ENCODE data around the gene PGM3. TPM values are rescaled to one million over a fixed set of nuclear protein-coding genes. Genes with fewer than 3 reads are reported as not detected.

The PGM3 gene
- polyA plus RNA-seq, 4 donors: 31.4 to 59.1 (median 48.1) TPM

DNA sequence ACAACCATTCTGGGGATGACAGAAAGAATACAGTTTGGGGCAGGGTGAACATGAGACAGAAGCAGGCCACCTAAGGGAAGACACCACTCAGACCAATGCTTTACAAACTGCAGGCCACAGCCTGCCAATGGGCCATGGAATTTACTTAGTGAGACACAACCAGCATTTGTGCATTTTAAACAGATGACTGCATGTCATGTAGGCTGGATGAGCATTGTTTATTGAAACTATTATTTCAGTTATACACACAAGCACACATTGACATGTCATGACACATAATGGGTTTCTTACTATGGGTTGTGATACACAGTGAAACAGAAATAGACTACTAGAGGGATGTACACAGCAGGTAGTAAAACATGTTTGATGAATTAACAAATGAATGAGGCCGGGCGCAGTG, 8.0 kb downstream of the PGM3 start:
- DNase-seq (ENCODE audit: low read depth in 4 of 4, low spot score in 2 of 4): no peak

- DNase-seq (ENCODE audit: low read depth in 4 of 4, low spot score in 2 of 4): no peak
These were observed 9.8 kb downstream of the PGM3 start for GRCh38 chr6:83183082-83183828.

GRCh38 chr6:83182114-83182513, 11.0 kb downstream of the PGM3 start:
- DNase-seq (ENCODE audit: low read depth in 4 of 4, low spot score in 2 of 4): no peak

DNA sequence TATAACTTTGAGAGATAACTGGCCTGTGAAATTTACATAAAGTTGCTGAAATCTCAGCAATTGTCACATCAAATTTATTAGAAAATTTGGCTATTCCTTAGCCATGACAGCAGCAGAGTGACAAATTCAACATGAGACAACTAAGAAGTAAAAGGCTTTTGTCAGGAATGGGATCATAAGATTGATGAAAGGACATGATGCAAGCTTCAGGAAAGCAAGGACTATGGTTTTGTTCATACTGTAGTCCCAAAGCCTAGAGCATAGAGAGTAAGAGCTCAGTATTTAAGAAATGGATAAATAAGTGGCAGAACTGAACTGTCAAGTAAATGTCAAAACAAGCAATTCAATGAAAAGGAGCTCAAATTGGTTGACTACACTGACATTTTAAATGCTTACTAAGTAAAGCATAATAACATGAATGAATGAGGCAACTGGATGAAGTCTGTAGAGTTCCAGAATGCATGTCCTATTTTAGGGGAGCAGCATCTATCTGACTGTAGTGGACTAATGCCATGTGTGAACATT, 12.6 kb downstream of the PGM3 start:
- no peak for DNase-seq (ENCODE audit: low read depth in 4 of 4, low spot score in 2 of 4)

DNA sequence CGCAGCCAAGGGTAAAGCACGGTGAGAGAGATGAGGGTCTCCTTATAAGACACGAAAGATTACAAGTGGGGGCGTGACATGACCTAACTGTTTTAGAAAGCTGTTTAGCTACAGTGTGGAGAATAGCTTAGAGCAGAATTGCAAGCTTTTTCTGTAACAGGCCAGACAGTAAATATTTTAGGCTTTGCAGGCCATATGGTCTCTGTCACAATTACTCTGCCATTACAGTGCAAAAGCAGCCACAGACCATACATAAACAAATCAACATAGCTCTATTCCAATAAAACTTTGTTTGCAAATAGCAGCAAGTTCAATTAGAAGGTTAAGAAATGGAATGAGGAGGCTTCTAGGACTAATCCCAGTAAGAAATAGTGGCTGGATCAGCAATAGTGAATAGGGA, 16.8 kb downstream of the PGM3 start:
- peak in 2 of 4 donors; percentile 3 to 31 for DNase-seq (ENCODE audit: low read depth in 4 of 4, low spot score in 2 of 4)

DNA sequence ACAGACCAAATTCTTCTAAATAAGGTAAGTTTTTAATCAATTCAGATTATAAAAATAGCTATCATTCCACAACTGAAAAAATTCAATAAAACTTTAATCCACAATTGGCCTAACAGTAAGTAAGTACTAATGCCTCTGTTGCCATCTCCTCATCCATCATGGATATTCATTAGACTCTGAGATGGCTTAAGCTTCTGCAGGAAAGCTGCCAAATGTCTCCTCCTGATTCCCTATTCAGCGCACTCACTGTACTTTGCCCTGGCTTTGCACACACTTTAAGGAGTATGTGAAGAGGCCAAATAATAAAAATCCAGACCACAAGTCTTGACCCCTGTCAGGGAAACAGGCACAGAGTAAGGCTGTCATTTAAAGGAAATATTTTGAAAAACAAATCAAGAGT, 23.6 kb downstream of the PGM3 start:
- DNase-seq (ENCODE audit: low read depth in 4 of 4, low spot score in 2 of 4): no peak

- no peak for DNase-seq (ENCODE audit: low read depth in 4 of 4, low spot score in 2 of 4)
These were observed 24.0 kb downstream of the PGM3 start for GRCh38 chr6:83169106-83169505.

DNA sequence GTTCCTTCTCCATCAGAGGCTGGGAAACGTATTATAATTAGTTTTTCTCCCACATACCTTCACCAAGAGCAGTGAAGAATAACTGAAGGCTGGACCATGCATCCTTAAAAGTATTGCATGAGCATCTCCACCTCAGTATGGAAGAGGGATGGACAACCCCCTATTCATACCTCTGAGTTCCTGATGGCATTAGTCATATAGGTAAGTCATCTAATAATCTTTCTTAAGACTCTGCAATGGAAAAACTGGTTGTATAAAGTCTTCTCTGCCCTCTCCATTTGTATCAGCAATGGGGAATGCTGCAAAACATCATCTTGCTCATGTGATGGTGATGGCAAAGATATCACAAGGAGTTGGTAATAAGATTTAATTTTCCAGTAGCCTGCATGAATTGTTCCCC, 24.5 kb downstream of the PGM3 start:
- no peak for DNase-seq (ENCODE audit: low read depth in 4 of 4, low spot score in 2 of 4)

- DNase-seq (ENCODE audit: low read depth in 4 of 4, low spot score in 2 of 4): no peak
These were observed 25.3 kb downstream of the PGM3 start for GRCh38 chr6:83167726-83168278.

- no peak for DNase-seq (ENCODE audit: low read depth in 4 of 4, low spot score in 2 of 4)
These were observed 32.9 kb downstream of the PGM3 start for GRCh38 chr6:83160167-83160566.

GRCh38 chr6:83155794-83156193, 37.3 kb downstream of the PGM3 start:
- no peak for DNase-seq (ENCODE audit: low read depth in 4 of 4, low spot score in 2 of 4)

DNA sequence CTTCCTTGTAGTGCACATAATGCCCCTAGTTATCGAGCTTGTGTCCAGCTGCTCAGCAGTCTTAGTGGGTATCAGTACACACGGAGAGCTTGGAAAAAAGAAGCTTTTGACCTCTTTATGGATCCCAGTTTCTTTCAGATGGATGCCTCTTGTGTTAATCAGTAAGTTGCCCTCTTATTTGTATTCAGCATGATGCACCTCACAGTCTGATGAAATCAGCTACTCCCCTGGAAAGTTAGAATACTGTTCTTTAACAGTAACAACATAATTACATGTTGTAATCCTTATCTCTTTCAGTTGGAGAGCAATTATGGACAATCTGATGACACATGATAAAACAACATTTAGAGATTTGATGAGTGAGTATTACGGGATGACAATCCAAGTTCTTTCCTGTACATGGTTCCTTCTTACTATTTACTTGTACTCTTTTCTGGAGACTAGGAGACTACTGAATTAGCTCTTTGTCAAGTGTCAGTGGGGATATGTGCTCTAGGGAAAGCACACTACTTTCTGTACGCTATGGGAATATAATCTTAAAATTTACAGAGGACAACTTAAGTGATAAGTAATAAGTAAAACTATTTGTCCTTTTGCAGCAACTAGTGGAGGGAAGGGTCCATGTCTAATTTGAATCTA, 39.1 kb downstream of the PGM3 start:
- DNase-seq (ENCODE audit: low read depth in 4 of 4, low spot score in 2 of 4): no peak

- no peak for DNase-seq (ENCODE audit: low read depth in 4 of 4, low spot score in 2 of 4)
These were observed 40.2 kb downstream of the PGM3 start for GRCh38 chr6:83152913-83153312.

GRCh38 chr6:83151114-83151513, 42.0 kb downstream of the PGM3 start:
- no peak for DNase-seq (ENCODE audit: low read depth in 4 of 4, low spot score in 2 of 4)

- DNase-seq (ENCODE audit: low read depth in 4 of 4, low spot score in 2 of 4): no peak
These were observed 54.3 kb downstream of the PGM3 start for GRCh38 chr6:83138758-83139157.

GRCh38 chr6:83138118-83138722, 54.8 kb downstream of the PGM3 start:
- no peak for DNase-seq (ENCODE audit: low read depth in 4 of 4, low spot score in 2 of 4)

- no peak for DNase-seq (ENCODE audit: low read depth in 4 of 4, low spot score in 2 of 4)
These were observed 60.9 kb downstream of the PGM3 start for GRCh38 chr6:83132121-83132520.

DNA sequence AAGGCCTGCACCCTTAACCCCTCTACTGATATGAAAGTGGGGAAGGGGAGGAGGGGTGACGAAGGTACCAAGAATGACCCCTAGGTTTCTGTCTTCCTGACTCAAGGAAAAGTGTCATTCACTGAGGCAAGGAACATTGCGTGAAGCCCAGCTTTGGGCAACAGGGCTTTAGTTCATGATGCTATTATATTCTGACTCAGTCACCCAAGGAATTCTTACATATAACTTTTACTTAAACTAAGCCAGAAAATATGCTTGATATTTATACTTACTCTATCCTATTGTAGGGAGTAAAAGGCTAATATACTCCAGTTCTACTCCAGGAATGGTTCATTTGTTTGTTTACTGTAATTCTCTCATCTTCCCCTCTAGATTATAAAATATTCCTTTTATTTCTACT, 65.1 kb downstream of the PGM3 start:
- DNase-seq (ENCODE audit: low read depth in 4 of 4, low spot score in 2 of 4): no peak

GRCh38 chr6:83127258-83127657, 65.8 kb downstream of the PGM3 start:
- no peak for DNase-seq (ENCODE audit: low read depth in 4 of 4, low spot score in 2 of 4)

- no peak for DNase-seq (ENCODE audit: low read depth in 4 of 4, low spot score in 2 of 4)
These were observed 66.3 kb downstream of the PGM3 start for GRCh38 chr6:83126807-83127206.

DNA sequence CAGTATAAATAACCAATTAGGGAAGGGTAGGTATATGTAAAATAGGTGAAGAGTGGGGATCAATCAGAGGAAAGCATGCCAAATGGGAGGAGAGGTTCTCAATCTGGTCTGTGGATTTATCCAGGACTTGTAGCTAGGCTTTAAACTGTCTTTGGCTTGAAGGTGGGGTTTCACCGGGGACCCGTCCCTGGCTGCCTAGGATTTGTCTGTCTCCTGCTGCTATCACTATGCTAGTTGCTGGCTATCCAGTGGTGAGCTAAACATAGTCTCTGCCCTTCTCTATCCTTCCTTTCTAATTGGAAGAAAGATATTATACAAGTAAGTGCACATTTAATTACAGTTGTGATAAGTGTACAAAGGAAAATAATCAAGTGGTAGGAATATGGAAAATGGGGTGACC, 66.8 kb downstream of the PGM3 start:
- no peak for DNase-seq (ENCODE audit: low read depth in 4 of 4, low spot score in 2 of 4)

Data from left renal cortex interstitium (tissue), 4 donors.